WTC11 (cell line): ENCODE measurements around the gene RAI14. TPM values are rescaled to one million over a fixed set of nuclear protein-coding genes. Genes with fewer than 3 reads are reported as not detected.

ENCODE experiments used
- AFF4 ChIP-seq: sonication (generic); formaldehyde crosslinking; IDR thresholded peaks from 2 replicates; pipeline ENCODE4 v1.8.1; 2023; ENCODE audit warnings: mild to moderate bottlenecking, missing genetic modification reagents, borderline replicate concordance
- ATF3 ChIP-seq: sonication (generic); formaldehyde crosslinking; conservative IDR thresholded peaks from 2 replicates; pipeline ENCODE4 v1.8.1; 2022; ENCODE audit warnings: mild to moderate bottlenecking, missing genetic modification reagents
- E2F4 ChIP-seq: sonication (generic); formaldehyde crosslinking; IDR thresholded peaks from 2 replicates; pipeline ENCODE4 v1.8.1; 2022; ENCODE audit warnings: low read depth, mild to moderate bottlenecking, moderate library complexity, missing genetic modification reagents, borderline replicate concordance
- E2F5 ChIP-seq: sonication (generic); formaldehyde crosslinking; IDR thresholded peaks from 2 replicates; pipeline ENCODE4 v1.8.1; 2022; ENCODE audit warnings: mild to moderate bottlenecking, moderate library complexity, missing genetic modification reagents
- ELF4 ChIP-seq: sonication (generic); formaldehyde crosslinking; IDR thresholded peaks from 2 replicates; pipeline ENCODE4 v1.8.1; 2022; ENCODE audit warnings: low read depth, mild to moderate bottlenecking, moderate library complexity, missing genetic modification reagents
- FOXJ3 ChIP-seq: sonication (generic); formaldehyde crosslinking; IDR thresholded peaks from 2 replicates; pipeline ENCODE4 v1.9.0; 2021; ENCODE audit warnings: missing genetic modification reagents, mild to moderate bottlenecking, borderline replicate concordance
- FOXP1 ChIP-seq: sonication (generic); formaldehyde crosslinking; IDR thresholded peaks from 2 replicates; pipeline ENCODE4 v1.8.0; 2022; ENCODE audit warnings: missing genetic modification reagents, mild to moderate bottlenecking, moderate library complexity, borderline replicate concordance
- IRF2 ChIP-seq: sonication (generic); formaldehyde crosslinking; IDR thresholded peaks from 2 replicates; pipeline ENCODE4 v1.8.0; 2022; ENCODE audit warnings: low read depth, missing genetic modification reagents, borderline replicate concordance
- KAT7 ChIP-seq: sonication (generic); formaldehyde crosslinking; IDR thresholded peaks from 2 replicates; pipeline ENCODE4 v1.8.1; 2023; ENCODE audit warnings: missing genetic modification reagents, mild to moderate bottlenecking, borderline replicate concordance
- MYBL2 ChIP-seq: sonication (generic); formaldehyde crosslinking; IDR thresholded peaks from 2 replicates; pipeline ENCODE4 v1.8.1; 2023; ENCODE audit warnings: mild to moderate bottlenecking, moderate library complexity, missing genetic modification reagents
- NR2C2 ChIP-seq: sonication (generic); formaldehyde crosslinking; IDR thresholded peaks from 2 replicates; pipeline ENCODE4 v1.8.0; 2022; ENCODE audit warnings: mild to moderate bottlenecking, missing genetic modification reagents
- OVOL2 ChIP-seq: fragments of 250-450 bp; sonication (Bioruptor Pico); IDR thresholded peaks from 2 replicates; pipeline ENCODE4 v1.9.0; 2021; ENCODE audit warnings: mild to moderate bottlenecking, borderline replicate concordance
- PRDM15 ChIP-seq: sonication (generic); formaldehyde crosslinking; IDR thresholded peaks from 2 replicates; pipeline ENCODE4 v1.8.0; 2022; ENCODE audit warnings: missing genetic modification reagents
- SMAD3 ChIP-seq: sonication (generic); formaldehyde crosslinking; IDR thresholded peaks from 2 replicates; pipeline ENCODE4 v1.8.0; 2022; ENCODE audit warnings: missing genetic modification reagents, mild to moderate bottlenecking, borderline replicate concordance
- TEAD4 ChIP-seq: sonication (generic); formaldehyde crosslinking; IDR thresholded peaks from 2 replicates; pipeline ENCODE4 v1.8.0; 2022; ENCODE audit warnings: mild to moderate bottlenecking, missing genetic modification reagents
- TP53 ChIP-seq: sonication (generic); formaldehyde crosslinking; IDR thresholded peaks from 2 replicates; pipeline ENCODE4 v1.8.1; 2023; ENCODE audit warnings: mild to moderate bottlenecking, missing genetic modification reagents
- ZMAT4 ChIP-seq: fragments of 250-450 bp; sonication (Bioruptor Pico); IDR thresholded peaks from 2 replicates; pipeline ENCODE4 v1.9.0; 2021; ENCODE audit warnings: mild to moderate bottlenecking
- ZNF138 ChIP-seq: sonication (generic); formaldehyde crosslinking; conservative IDR thresholded peaks from 2 replicates; pipeline ENCODE4 v1.8.1; 2022; ENCODE audit warnings: mild to moderate bottlenecking, moderate library complexity, missing genetic modification reagents
- ZNF232 ChIP-seq: sonication (generic); formaldehyde crosslinking; IDR thresholded peaks from 2 replicates; pipeline ENCODE4 v1.8.0; 2022; ENCODE audit warnings: mild to moderate bottlenecking, missing genetic modification reagents
- ZNF263 ChIP-seq: sonication (generic); formaldehyde crosslinking; IDR thresholded peaks from 2 replicates; pipeline ENCODE4 v1.8.1; 2022; ENCODE audit warnings: low read depth, mild to moderate bottlenecking, moderate library complexity, missing genetic modification reagents
- ZNF317 ChIP-seq: sonication (generic); formaldehyde crosslinking; IDR thresholded peaks from 2 replicates; pipeline ENCODE4 v1.8.1; 2023; ENCODE audit warnings: low read depth, mild to moderate bottlenecking, moderate library complexity, missing genetic modification reagents, borderline replicate concordance
- ZNF396 ChIP-seq: fragments of 250-450 bp; sonication (Bioruptor Pico); IDR thresholded peaks from 2 replicates; pipeline ENCODE4 v1.8.0; 2021; ENCODE audit warnings: mild to moderate bottlenecking, moderate library complexity, borderline replicate concordance
- ZNF532 ChIP-seq: fragments of 250-450 bp; sonication (Bioruptor Pico); IDR thresholded peaks from 2 replicates; pipeline ENCODE4 v1.9.0; 2021; ENCODE audit warnings: mild to moderate bottlenecking, borderline replicate concordance
- total RNA-seq: library from RNA; stranded (reverse); gene quantifications from 3 replicates; pipeline ENCODE4 v1.2.3, GENCODE V29; 2021

The RAI14 gene
- total RNA-seq, 1 experiment from 2014 or later = 185 TPM

- TF ChIP-seq SMAD3 (CRISPR knock-in tag) (no peak), NR2C2 (CRISPR knock-in tag) (no peak), MYBL2 (CRISPR knock-in tag) (no peak), ATF3 (no peak), ZMAT4 (CRISPR knock-in tag) (no peak), FOXJ3 (CRISPR knock-in tag) (no peak), TEAD4 (CRISPR knock-in tag) (no peak), ELF4 (0 out of 2 replicates have a peak, but pooled peaks have one; percentile 56), ZNF138 (no peak), IRF2 (CRISPR knock-in tag) (no peak), ZNF396 (CRISPR knock-in tag) (no peak), ZNF232 (no peak), E2F4 (no peak), ZNF317 (CRISPR knock-in tag) (peak; percentile 17; the same call in 1 of the 2 replicates), ZNF532 (CRISPR knock-in tag) (no peak), FOXP1 (CRISPR knock-in tag) (no peak; the same call in 1 of the 2 replicates), PRDM15 (CRISPR knock-in tag) (no peak), KAT7 (no peak), TP53 (CRISPR knock-in tag) (no peak), OVOL2 (no peak), ZNF263 (peak; percentile 29; the same call in 1 of the 2 replicates), AFF4 (CRISPR knock-in tag) (no peak), E2F5 (CRISPR knock-in tag) (peak; percentile 63; the same call in 1 of the 2 replicates)
Observed at GRCh38 chr5:34656001-34656699, at the start of gene RAI14 (continued).
